Embryonic facial prominence (tissue), 1 donor: ENCODE data around the gene PDK3.

Source experiments
- DNase-seq: peaks from one replicate; pipeline ENCODE4 v3.0.0-alpha.2; 2016; ENCODE audit errors: extremely low spot score

PDK3 gene

GRCh38 chrX:24553011-24553410, 87.9 kb downstream of the PDK3 start:
- DNase-seq: no peak

GRCh38 chrX:24561121-24561520, 96.0 kb downstream of the PDK3 start:
- DNase-seq: no peak

- no peak for DNase-seq
Observed at GRCh38 chrX:24563291-24564010, 98.4 kb downstream of the PDK3 start.

GRCh38 chrX:24566240-24566639, 101.2 kb downstream of the PDK3 start:
- no peak for DNase-seq

- no peak for DNase-seq
Observed at GRCh38 chrX:24567169-24567568, 102.1 kb downstream of the PDK3 start.

- no peak for DNase-seq
Observed at GRCh38 chrX:24574743-24575142, 109.7 kb downstream of the PDK3 start.

GRCh38 chrX:24575496-24575895, 110.4 kb downstream of the PDK3 start:
- no peak for DNase-seq

GRCh38 chrX:24577091-24577490, 112.0 kb downstream of the PDK3 start:
- no peak for DNase-seq
